ENCODE results near the gene COL6A5. TPM values are rescaled to one million over a fixed set of nuclear protein-coding genes. Genes with fewer than 3 reads are reported as not detected.

COL6A5 gene
- total and polyA plus RNA-seq, 2 donors (not counting 3 experiments of a cell fraction or from before 2014, with no cell fraction given): not detected

DNA sequence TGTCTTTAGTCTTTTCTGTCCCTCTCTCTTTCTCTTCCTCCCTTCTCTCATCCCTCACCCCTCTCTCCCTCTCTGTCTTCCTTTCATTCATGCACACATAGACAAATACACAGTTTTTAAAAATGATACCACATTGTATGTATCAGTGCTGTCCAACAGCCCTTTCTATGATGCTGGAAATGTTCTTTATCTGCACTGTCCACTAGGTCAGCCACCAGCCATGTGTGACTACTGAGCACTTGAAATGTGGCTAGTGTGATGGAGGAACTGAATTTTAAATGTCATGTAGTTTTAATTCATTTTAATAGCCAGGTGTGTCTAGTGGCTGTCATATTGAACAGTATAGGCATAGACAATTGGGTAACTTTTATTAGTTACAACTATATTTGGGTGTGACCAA, 34.9 kb downstream of the COL6A5 start:
- Histone ChIP-seq H2AFZ (ENCODE audit: low read depth, low read length) (no peak overlapping the region), H3K9ac (replicated peaks; ENCODE audit: extremely low read depth, insufficient read depth, low read length) (no peak overlapping the region), H3K4me1 (ENCODE audit: control insufficient read depth, extremely low read depth, insufficient read depth, low read length) (no peaks in the 10 kb centered on the region), H3K9me3 (replicated peaks; ENCODE audit: control insufficient read depth, insufficient read depth, low read length) (no peaks in the 10 kb centered on the region), H3K79me2 (ENCODE audit: control insufficient read depth, insufficient read depth, low read length) (no peaks in the 10 kb centered on the region), H4K20me1 (replicated peaks; ENCODE audit: control insufficient read depth, extremely low read depth, insufficient read depth, low read length) (no peaks in the 10 kb centered on the region), H3K27ac (ENCODE audit: insufficient read depth, low read depth, low read length) (no peak overlapping the region), H3K4me2 (ENCODE audit: insufficient read depth, low read length) (no peak overlapping the region), H3K4me3 (replicated peaks in 1 of 3; ENCODE audit: insufficient read depth in 1 of 3, low read depth in 1 of 3, low read length in 3 of 3) (no peak overlapping the region), H3K9me1 (replicated peaks; ENCODE audit: control insufficient read depth, extremely low read depth, insufficient read depth, low read length) (no peaks in the 10 kb centered on the region), H3K36me3 (ENCODE audit: control insufficient read depth in 2 of 2, extremely low read depth in 1 of 2, insufficient read depth in 2 of 2, low read length in 2 of 2) (no peaks in the 10 kb centered on the region), H3K27me3 (ENCODE audit: control insufficient read depth in 2 of 2, insufficient read depth in 2 of 2, low read length in 2 of 2) (peaks cover 0 to 2% of the 10 kb centered on the region in 2 experiments)
- no peak for FAIRE-seq
- no TSS peak for BruUV-seq (replicated peaks)
- dilution Hi-C loops (cut with MboI; ENCODE audit: extremely low pct_ligation_motif_present, low sequenced_read_pairs): no loop called here
- intact Hi-C loops (cut with micrococcal nuclease): no loop called here
- DNase-seq (ENCODE audit: low read depth, low spot score): no peak
- TF ChIP-seq, protein P1, sequence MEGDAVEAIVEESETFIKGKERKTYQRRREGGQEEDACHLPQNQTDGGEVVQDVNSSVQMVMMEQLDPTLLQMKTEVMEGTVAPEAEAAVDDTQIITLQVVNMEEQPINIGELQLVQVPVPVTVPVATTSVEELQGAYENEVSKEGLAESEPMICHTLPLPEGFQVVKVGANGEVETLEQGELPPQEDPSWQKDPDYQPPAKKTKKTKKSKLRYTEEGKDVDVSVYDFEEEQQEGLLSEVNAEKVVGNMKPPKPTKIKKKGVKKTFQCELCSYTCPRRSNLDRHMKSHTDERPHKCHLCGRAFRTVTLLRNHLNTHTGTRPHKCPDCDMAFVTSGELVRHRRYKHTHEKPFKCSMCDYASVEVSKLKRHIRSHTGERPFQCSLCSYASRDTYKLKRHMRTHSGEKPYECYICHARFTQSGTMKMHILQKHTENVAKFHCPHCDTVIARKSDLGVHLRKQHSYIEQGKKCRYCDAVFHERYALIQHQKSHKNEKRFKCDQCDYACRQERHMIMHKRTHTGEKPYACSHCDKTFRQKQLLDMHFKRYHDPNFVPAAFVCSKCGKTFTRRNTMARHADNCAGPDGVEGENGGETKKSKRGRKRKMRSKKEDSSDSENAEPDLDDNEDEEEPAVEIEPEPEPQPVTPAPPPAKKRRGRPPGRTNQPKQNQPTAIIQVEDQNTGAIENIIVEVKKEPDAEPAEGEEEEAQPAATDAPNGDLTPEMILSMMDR (IDR thresholded peaks at IDR 0.05; ENCODE audit: extremely low read depth in 1 of 2, insufficient read depth in 1 of 2, low read depth in 1 of 2, low read length in 2 of 2): no peak
- no peak for TF ChIP-seq POLR2AphosphoS5 (IDR thresholded peaks at IDR 0.05; ENCODE audit: insufficient read depth, low read depth, low read length)
- TF ChIP-seq EZH2 (IDR thresholded peaks at IDR 0.05; ENCODE audit: borderline replicate concordance, low read depth, low read length, severe bottlenecking): no peak
- no peak for TF ChIP-seq JUN (IDR thresholded peaks at IDR 0.05; ENCODE audit: borderline replicate concordance, insufficient read depth, insufficient read length, low read depth)
- no peak for TF ChIP-seq MYC (IDR thresholded peaks at IDR 0.05; ENCODE audit: low read depth, low read length)
- CTCF ChIA-PET: no interaction called here
- POLR2A ChIA-PET: no interaction called here

DNA sequence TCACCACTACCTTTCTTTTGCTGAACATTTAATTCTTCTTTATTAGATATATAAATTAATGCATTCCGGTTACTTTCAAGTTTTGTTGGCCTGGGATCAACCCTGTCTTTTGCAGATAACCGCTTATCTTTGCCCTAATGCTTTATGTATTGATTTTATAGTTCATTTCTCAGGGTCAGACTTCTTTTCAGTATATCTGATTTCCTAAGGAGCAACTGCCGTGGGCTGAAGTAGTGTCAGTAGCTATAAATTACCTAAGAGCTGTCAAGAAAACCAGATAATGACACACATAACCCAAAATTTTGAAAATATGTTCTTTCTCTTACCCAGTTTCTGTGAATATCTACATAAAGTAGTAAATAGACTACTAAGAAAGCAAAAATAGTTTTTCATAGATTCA, 38.0 kb downstream of the COL6A5 start:
- POLR2A ChIA-PET: no interaction called here
- no peak for FAIRE-seq

More for the DNA sequence above, 38.0 kb downstream of the COL6A5 start:
- no peaks in the 10 kb centered on the region for H3K79me2 ChIP-seq (ENCODE audit: control insufficient read depth, insufficient read depth, low read length)
- no peak overlapping the region for H2AFZ ChIP-seq (ENCODE audit: low read depth, low read length)
- H3K9me1 ChIP-seq (replicated peaks; ENCODE audit: control insufficient read depth, extremely low read depth, insufficient read depth, low read length): no peaks in the 10 kb centered on the region
- no peak for DNase-seq (ENCODE audit: low read depth, low spot score)
- H3K36me3 ChIP-seq (ENCODE audit: control insufficient read depth in 2 of 2, extremely low read depth in 1 of 2, insufficient read depth in 2 of 2, low read length in 2 of 2): no peaks in the 10 kb centered on the region
- no TSS peak for BruUV-seq (replicated peaks)
- CTCF ChIA-PET: no interaction called here
- no peak for TF ChIP-seq GATA2 (IDR thresholded peaks at IDR 0.05; ENCODE audit: insufficient read depth, insufficient read length, low read depth, low read length)
- TF ChIP-seq JUN (IDR thresholded peaks at IDR 0.05; ENCODE audit: borderline replicate concordance, insufficient read depth, insufficient read length, low read depth): no peak
- TF ChIP-seq POLR2A (IDR thresholded peaks at IDR 0.05; ENCODE audit: low read depth, low read length): no peak
- no peak for TF ChIP-seq POLR2AphosphoS5 (IDR thresholded peaks at IDR 0.05; ENCODE audit: insufficient read depth, low read depth, low read length)
- TF ChIP-seq EZH2 (IDR thresholded peaks at IDR 0.05; ENCODE audit: borderline replicate concordance, low read depth, low read length, severe bottlenecking): no peak
- TF ChIP-seq, protein P1 (IDR thresholded peaks at IDR 0.05; ENCODE audit: extremely low read depth in 1 of 2, insufficient read depth in 1 of 2, low read depth in 1 of 2, low read length in 2 of 2): no peak
- TF ChIP-seq, protein P2, sequence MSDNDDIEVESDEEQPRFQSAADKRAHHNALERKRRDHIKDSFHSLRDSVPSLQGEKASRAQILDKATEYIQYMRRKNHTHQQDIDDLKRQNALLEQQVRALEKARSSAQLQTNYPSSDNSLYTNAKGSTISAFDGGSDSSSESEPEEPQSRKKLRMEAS (IDR thresholded peaks at IDR 0.05; ENCODE audit: insufficient read depth, insufficient read length): no peak
- no peak for TF ChIP-seq MYC (IDR thresholded peaks at IDR 0.05; ENCODE audit: low read depth, low read length)
- TF ChIP-seq FOS (IDR thresholded peaks at IDR 0.05; ENCODE audit: borderline replicate concordance, insufficient read depth, low read length): no peak
- no peak overlapping the region for H3K4me2 ChIP-seq (ENCODE audit: insufficient read depth, low read length)
- no peak overlapping the region for H3K27ac ChIP-seq (ENCODE audit: insufficient read depth, low read depth, low read length)
- dilution Hi-C loops (cut with MboI; ENCODE audit: extremely low pct_ligation_motif_present, low sequenced_read_pairs): no loop called here
- no peak overlapping the region for H3K9ac ChIP-seq (replicated peaks; ENCODE audit: extremely low read depth, insufficient read depth, low read length)
- peaks cover 0 to 2% of the 10 kb centered on the region in 2 experiments for H3K27me3 ChIP-seq (ENCODE audit: control insufficient read depth in 2 of 2, insufficient read depth in 2 of 2, low read length in 2 of 2)
- no peaks in the 10 kb centered on the region for H3K9me3 ChIP-seq (replicated peaks; ENCODE audit: control insufficient read depth, insufficient read depth, low read length)
- no peaks in the 10 kb centered on the region for H3K4me1 ChIP-seq (ENCODE audit: control insufficient read depth, extremely low read depth, insufficient read depth, low read length)
- no peak overlapping the region for H3K4me3 ChIP-seq (replicated peaks in 1 of 3; ENCODE audit: insufficient read depth in 1 of 3, low read depth in 1 of 3, low read length in 3 of 3)
- intact Hi-C loops (cut with micrococcal nuclease): no loop called here
- no peaks in the 10 kb centered on the region for H4K20me1 ChIP-seq (replicated peaks; ENCODE audit: control insufficient read depth, extremely low read depth, insufficient read depth, low read length)

Data from endothelial cell of umbilical vein (primary cell).